HuH-7.5 (cell line): Measurements from ENCODE around the gene PHF2.
"Not testable (repeated sequence)": the region's sequence is repeated elsewhere in the genome, so short reads cannot be mapped to it uniquely, and the experiment has no call there.

Experiments
- DNase-seq: peaks from one replicate; pipeline ENCODE4 v3.0.0; 2011; ENCODE audit warnings: low spot score

PHF2 gene

GRCh38 chr9:93665637-93666438 is 89.5 kb downstream of the PHF2 start:
- DNase-seq = no peak

DNA sequence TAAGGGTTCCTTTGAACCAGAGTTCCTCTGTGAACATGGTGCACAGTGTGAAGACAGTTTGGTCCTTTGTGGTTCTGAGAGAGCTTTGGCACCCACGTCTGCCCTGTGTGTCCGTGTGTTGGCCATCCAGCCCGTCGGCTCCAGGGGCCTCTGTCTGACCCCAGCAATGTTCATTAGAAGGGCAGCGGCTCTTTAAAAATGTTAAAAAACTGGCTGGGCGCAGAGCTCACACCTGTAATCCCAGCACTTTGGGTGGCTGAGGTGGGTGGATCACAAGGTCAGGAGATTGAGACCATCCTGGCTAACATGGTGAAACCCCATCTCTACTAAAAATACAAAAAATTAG is 90.0 kb downstream of the PHF2 start:
- DNase-seq = not testable (repeated sequence)

DNA sequence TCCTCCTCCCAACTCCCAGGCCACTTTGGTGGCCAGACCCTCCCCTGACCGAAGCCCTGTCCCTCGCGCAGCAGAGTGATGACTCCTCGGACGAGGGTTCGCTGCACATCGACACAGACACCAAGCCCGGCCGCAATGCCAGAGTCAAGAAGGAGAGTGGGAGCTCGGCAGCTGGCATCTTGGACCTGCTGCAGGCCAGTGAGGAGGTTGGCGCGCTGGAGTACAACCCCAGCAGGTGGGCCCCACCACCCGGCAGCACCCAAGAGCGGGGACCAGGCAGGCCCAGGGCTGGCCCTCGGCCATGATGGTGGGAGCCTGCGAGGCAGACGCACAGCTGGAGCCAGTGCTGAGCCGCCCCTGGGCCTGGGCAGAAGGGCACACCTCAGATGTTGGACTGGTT is 90.6 kb downstream of the PHF2 start:
- no peak for DNase-seq

GRCh38 chr9:93667627-93668026 is 91.2 kb downstream of the PHF2 start:
- no peak for DNase-seq

DNA sequence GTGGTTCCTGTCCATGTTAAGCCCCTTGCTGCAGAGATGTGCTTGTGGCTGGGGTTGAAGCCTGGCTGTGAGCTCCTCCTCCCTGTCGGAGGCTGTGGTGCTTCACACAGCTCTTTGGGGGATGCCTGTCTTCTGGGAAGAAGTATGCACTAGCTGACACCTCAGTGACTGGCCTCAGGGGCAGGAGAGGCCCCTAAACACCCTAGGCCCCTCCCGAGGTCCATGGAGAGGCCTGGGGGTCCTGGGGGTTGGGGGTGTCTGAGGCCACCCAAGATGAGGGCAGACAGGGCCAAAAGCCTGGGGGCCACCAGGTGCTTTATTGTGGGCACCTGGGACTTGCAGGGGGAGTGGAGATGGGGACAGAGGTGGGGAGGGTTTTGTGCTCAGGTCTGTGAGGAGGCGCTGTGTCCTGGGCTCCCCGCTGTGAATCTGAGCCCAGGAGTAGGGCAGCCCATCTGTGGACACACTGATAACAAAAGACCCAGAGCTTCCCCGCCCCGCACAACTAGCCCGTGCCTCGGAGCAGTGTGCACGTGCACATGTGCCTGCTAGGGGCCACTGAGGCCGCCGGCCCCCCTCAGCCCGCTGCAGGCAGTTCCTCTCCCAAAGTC is 92.0 kb downstream of the PHF2 start:
- DNase-seq = no peak

DNA sequence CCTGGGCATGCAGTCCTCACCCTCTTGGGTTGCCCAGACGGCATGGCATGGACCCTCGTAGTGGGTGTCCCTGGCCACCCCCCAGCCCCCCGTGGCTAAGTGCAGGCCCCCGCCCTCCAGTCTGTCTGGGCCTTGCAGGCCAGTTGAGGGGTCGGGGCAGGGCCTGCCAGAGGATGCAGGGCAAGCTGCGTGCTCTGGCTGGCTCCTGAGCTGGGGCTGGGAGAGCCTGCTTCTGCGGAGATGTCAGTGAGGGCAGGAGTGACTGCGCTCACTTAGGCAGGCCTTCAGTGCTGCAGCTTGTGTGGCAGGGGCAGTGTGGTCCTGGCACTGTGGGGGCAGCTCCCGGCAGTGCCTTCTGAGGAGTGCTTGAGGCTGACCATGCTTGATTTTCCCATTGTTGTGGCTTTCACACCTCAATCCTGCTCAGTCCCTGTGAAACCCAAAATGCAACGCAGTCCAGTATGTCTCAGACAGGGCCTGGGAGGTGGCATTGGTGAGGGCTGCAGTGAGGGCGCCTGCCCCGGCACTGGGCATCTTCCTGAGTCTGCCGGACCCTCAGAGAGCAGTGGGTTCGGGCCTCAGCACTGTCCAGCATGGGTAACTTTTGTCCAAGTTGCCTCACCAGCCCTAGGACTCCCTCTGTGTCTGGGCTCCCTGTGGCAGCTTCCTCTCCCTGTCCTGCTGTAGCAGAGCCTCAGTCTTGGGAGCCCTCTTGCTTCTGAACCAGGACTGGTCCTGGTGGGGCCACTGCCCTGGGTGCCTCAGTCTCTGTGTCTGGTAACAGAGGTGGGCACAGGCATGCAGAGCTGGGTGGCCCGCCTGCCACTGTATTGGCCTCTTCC is 93.0 kb downstream of the PHF2 start:
- DNase-seq = no peak

DNA sequence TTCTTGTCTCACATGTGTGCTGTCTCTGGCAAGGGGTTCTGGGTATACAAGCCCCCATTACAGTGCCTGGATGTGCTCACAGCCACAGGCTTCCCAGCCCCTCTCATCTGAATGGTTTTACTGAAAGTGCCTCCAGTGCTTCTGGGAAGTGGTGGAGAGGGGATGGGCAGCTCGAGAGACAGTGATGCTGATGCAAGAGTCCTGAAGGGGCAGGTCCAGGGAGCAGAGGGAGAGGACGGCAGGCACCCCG is 93.5 kb downstream of the PHF2 start:
- DNase-seq = no peak

DNA sequence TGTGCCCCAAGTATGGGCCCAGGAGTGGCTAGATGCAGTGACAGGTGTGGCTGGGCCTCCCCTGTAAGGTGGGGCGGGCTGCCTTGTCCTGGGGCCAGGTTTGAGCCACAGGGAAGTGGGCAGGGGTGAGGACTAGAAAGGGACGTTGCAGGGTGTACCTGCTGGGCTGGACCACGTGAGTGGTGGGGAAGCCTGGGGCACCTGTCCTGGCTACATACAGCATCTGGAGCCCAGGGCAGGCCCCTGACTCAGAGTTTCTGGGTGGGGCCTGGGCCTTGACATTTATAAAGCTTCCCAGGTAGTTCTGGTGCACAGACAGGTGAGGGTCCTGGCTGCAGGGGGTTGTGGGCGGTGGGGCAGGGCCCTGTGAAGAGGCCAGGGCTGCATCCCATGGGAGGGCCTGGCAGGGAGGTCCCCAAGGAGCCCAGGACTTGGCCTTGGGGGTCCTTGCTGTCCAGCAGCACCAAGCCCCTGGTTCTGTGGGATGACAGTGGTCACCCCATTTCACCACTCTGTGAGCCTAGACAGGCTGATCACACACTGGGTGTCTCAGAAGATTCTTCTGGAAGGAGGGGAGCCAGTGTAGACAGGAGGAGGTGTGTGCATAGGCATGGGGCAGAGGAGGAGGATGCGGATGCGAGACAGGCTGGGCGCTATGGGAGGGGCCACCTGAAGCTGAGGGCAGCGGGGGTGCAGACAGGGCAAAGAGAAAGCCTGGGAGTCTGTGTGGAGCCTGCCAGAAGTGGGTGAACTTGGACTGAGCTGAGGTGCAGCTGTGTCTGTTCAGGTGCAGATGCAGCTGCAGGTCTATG is 94.0 kb downstream of the PHF2 start:
- no peak for DNase-seq

- DNase-seq = no peak
These were observed 94.6 kb downstream of the PHF2 start for GRCh38 chr9:93671020-93671338.

DNA sequence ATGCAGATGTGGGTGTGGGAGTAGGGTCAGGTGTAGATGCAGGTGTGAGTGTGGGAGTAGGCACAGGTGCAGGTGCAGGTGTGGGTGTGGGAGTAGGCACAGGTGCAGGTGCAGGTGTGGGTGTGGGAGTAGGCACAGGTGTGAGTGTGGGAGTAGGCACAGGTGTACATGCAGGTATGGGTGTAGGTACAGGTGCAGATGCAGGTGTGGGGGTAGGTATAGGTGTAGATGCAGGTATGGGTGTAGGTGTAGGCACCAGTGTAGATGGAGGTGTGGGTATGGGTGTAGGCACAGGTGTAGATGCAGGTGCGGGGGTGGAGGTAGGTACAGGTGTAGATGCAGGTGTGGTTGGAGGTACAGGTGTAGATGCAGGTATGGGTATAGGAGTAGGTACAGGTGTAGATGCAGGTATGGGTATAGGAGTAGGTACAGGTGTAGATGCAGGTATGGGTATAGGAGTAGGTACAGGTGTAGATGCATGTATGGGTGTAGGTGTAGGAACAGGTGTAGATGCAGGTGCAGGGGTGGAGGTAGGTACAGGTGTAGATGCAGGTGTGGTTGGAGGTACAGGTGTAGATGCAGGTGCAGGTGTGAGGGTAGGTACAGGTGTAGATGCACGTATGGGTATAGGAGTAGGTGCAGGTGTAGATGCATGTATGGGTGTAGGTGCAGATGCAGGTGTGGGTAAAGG is 96.1 kb downstream of the PHF2 start:
- not testable (repeated sequence) for DNase-seq

DNA sequence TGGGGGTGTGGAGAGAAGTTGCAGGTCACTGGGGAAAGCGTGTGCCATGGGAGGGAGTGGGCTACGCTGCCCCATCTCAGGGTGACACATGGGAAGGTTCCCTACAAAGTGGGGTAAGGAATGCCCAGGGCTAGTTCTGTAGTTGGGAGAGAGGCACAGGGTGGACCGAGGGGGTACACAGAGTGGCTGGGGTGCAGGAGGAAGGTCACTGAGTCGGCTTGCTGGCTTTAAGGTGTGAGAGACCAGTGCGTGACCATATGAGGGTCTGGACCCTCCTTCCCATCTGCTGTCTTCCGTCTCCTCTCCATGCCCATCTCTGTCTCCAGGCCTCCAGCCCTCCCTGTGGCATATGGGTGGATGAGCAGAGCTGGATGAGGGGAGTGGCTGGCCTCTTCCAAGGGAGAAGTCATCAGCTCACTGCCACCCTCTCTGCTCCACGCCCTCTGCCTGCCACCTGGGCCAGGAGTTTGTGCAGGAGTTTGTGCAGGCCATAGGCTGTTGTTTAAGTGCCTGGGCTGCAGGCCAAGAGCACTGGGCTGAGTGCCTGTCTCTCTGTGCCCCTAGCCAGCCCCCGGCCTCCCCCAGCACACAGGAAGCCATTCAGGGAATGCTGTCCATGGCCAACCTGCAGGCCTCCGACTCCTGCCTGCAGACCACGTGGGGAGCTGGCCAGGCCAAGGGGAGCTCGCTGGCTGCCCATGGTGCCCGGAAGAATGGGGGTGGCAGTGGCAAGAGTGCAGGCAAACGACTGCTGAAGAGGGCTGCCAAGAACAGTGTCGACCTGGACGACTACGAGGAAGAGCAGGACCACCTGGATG is 96.8 kb downstream of the PHF2 start:
- DNase-seq = no peak

GRCh38 chr9:93673839-93674334 is 97.5 kb downstream of the PHF2 start:
- no peak for DNase-seq

- DNase-seq = no peak
These were observed 98.4 kb downstream of the PHF2 start for GRCh38 chr9:93674580-93675335.

- DNase-seq = no peak
These were observed 99.2 kb downstream of the PHF2 start for GRCh38 chr9:93675336-93676150.

- no peak for DNase-seq
These were observed 100.1 kb downstream of the PHF2 start for GRCh38 chr9:93676310-93677047.

- DNase-seq = no peak
These were observed 100.7 kb downstream of the PHF2 start for GRCh38 chr9:93677048-93677571.

DNA sequence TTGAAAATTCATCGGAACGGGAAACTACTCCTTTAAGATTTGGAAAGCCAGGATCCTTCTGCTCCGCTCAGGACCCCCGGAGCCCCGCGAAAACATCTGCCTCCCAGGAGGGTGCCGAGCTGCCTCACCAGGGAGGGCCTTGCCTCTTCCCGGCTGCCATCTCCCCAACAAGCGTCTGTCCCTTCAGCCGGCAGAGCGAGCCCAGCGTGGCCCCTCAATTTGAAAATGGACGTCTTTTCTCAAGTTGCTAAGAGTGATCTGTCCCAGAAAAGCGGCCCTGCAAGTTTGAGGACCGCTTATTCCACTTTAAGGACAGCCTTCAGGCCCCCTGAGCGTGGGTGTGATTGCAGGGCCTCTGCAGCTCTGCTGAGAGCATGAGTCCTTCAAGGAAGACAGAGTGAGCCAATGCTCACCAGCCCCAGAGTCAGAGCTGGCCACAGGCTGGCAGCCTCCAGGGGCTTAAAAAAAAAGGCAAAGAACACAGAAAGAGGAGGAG is 101.3 kb downstream of the PHF2 start:
- no peak for DNase-seq
